Measurements from ENCODE around the gene PGP.
A peak's percentile ranks its signal among the peaks of the same experiment; 100 is the strongest.

The PGP gene

DNA sequence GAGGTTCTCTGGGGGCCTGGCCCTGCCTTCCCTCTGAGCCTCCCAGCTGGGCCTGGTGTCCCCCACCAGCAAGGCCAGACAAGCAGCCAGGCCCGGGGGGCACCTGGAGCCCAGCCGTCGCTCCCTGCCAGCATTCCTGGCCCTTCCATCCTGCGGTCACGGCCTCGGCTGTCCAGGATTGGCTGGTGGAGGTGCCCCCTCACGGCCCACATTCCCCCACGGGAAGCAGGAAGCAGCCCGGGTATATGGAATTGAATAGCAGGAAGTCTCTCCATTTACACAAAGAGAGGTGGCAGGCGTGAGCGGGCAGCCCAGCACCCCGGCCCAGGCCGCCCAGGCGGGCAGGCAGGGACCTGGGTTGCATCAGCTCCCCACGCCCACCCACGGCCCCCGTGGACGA is 44.6 kb downstream of the PGP start:
- TF ChIP-seq, protein P1, sequence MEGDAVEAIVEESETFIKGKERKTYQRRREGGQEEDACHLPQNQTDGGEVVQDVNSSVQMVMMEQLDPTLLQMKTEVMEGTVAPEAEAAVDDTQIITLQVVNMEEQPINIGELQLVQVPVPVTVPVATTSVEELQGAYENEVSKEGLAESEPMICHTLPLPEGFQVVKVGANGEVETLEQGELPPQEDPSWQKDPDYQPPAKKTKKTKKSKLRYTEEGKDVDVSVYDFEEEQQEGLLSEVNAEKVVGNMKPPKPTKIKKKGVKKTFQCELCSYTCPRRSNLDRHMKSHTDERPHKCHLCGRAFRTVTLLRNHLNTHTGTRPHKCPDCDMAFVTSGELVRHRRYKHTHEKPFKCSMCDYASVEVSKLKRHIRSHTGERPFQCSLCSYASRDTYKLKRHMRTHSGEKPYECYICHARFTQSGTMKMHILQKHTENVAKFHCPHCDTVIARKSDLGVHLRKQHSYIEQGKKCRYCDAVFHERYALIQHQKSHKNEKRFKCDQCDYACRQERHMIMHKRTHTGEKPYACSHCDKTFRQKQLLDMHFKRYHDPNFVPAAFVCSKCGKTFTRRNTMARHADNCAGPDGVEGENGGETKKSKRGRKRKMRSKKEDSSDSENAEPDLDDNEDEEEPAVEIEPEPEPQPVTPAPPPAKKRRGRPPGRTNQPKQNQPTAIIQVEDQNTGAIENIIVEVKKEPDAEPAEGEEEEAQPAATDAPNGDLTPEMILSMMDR (IDR thresholded peaks at IDR 0.05; ENCODE audit: insufficient read depth, low read depth, low read length, missing control alignments): no peak
- H3K4me3 ChIP-seq (ENCODE audit: low read length): no peak overlapping the region
- no peak for DNase-seq (ENCODE audit: low read depth)

DNA sequence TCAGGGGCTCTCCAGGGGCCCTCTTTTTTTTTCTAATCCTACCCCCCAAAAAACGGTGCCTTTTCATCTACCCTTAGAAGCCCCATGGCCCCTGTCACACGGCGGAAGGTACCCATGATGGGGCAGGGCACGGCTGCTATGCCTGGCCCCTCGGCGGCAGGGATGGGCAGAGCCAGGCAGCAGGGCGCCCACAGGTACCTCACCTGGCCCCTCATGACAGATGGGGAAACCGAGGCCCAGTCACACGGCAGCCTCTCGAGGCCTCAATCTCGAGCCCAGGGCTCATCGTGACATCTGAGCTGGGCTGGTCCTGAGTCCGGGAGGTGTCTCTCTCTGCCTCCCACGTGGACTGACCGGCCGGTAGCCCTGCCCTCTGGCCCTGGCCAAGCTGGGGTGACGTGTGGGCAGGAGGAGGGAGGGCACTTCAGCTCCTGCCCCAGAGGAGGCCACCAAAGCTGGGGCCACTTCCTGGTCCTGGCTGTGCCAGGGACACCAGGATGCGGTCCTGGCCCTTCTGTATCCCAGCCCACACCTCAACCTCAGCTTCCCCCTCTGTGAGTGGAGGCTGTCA is 47.5 kb downstream of the PGP start:
- no peak overlapping the region for H3K4me3 ChIP-seq (ENCODE audit: low read length)
- DNase-seq (ENCODE audit: low read depth): no peak
- TF ChIP-seq, protein P1 (IDR thresholded peaks at IDR 0.05; ENCODE audit: insufficient read depth, low read depth, low read length, missing control alignments): no peak

DNA sequence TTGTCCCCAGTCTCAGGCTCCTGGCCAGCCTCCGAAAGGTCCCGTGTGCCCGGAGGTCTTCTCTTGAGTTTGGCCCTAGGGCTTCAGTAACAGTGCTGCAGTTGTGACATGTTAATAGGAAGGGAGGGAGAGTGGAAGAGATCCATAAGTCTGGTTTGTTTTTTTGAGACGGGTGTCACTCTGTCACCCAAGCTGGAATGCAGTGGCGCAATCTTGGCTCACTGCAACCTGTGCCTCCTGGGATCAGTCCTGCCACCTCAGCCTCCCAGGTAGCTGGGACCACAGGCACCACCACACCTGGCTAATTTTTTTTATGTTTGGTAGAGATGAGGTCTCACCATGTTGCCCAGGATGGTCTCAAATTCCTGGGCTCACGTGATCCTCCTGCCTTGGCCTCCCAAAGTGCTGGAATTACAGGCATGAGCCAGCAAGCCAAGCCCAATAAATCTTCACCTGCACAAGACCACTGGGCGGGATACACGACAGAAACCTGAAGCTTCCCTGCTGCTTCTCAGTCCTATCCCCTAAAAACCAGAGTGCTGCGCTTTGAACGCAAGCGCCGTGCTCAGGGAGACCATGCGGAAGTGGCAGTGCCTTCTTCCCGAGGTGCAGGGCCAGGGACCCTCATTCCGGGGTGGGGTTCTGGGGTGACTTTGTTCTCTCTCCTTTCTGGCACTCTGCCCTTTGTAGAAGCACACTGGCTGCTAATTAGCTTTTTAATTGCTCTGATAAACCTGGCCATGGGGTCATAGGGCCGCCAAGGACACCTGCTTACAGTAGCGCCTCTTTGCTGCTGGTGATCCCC is 48.2 kb downstream of the PGP start:
- no peak for DNase-seq (ENCODE audit: low read depth)
- H3K4me3 ChIP-seq (ENCODE audit: low read length): no peak overlapping the region
- TF ChIP-seq, protein P1 (IDR thresholded peaks at IDR 0.05; ENCODE audit: insufficient read depth, low read depth, low read length, missing control alignments): no peak

DNA sequence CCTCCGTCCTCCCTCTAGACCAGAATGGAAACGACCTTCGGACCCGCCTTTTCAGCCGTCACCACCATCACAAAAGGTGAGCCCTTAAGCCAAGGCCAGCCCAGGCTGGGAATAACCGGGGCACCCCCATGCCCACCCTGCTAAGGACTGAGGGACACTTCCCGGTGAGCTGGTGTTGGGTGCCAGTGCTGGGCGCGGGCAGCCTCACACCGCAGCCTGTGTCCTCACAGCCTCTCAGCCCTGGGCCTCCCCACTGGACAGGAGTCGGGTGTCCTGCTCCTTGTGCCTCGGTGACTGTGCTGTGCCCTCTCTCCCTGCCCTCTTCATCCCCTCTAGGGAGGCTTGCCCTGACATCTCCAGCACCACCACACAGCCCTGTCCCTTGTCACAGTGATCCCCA is 48.8 kb downstream of the PGP start:
- no peak for DNase-seq (ENCODE audit: low read depth)
- H3K4me3 ChIP-seq (ENCODE audit: low read length): no peak overlapping the region
- TF ChIP-seq, protein P1 (IDR thresholded peaks at IDR 0.05; ENCODE audit: insufficient read depth, low read depth, low read length, missing control alignments): no peak

DNA sequence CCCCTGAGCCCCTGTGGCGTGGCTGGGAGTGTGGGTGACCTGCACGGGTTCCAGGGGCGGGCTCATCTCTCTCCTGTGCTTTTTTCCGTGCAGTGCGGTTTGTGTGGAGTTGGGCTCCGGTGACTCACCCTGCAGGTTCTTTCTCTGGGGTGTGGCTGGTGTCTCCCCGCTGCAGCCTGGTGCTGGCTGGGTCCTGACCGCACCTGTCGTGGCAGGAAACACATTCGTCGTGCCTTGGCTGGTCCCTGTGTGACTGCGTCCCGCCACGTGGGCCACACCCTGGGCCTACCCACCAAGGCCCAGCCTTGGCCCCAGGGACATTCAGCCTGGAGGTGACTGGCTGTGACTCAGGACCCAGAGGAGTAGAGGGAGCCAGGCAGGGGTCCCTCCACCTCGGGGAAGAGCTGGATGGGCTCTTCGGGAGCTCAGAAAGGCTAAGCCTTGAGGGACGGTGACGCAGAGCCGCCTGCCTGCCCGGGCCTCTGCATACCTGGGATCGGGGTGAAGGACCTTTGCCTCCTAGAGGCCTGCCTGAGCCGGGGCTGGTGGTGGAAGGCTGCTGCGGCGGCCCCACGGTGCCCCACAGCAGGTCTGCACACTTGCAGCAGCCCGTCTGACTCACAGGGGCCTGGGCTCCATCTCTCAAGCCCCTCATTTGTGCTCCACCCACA is 51.3 kb downstream of the PGP start:
- TF ChIP-seq, protein P1 (IDR thresholded peaks at IDR 0.05; ENCODE audit: insufficient read depth, low read depth, low read length, missing control alignments): no peak
- DNase-seq (ENCODE audit: low read depth): peak; percentile 91
- H3K4me3 ChIP-seq (ENCODE audit: low read length): no peak overlapping the region

DNA sequence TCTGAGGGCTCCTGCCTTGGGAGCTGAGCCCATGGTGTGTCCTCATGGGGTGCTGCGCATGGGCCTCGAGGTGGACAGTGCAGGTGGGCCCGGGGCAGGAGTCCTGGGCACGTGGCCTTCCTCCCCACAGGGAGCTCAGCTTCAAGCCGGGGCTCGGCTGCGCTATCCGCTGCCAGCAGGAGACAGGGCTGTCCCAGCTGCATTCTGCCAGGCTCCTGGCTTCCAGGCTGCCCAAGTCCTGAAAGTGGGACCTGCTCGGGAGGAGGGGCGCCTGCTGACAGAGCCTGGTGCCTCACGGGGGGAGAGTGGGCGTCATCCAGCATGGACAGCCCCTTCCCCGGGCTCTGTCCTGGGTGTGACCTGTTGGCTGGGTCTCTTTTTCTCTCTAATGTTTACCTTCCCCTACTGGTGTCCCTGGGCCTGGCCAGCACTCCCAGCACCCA is 51.9 kb downstream of the PGP start:
- peak overlapping the region; percentile 2 for H3K4me3 ChIP-seq (ENCODE audit: low read length)
- DNase-seq (ENCODE audit: low read depth): peak; percentile 35
- TF ChIP-seq, protein P1 (IDR thresholded peaks at IDR 0.05; ENCODE audit: insufficient read depth, low read depth, low read length, missing control alignments): no peak
